Stimulated activated CD8-positive, alpha-beta memory T cell treated with anti-CD3 and anti-CD28 coated beads, Interleukin-4, amount 100 ng/mL, for 1 hour (primary cell): ENCODE results near the gene ARAP3.
A peak's percentile ranks its signal among the peaks of the same experiment; 100 is the strongest.

Experiments
- DNase-seq, 2 donors: peaks; one replicate each; pipeline ENCODE4 v3.0.0-alpha.2; 2020; ENCODE audit warnings: low read depth in 2 of 2, low spot score in 1 of 2

Gene ARAP3

DNA sequence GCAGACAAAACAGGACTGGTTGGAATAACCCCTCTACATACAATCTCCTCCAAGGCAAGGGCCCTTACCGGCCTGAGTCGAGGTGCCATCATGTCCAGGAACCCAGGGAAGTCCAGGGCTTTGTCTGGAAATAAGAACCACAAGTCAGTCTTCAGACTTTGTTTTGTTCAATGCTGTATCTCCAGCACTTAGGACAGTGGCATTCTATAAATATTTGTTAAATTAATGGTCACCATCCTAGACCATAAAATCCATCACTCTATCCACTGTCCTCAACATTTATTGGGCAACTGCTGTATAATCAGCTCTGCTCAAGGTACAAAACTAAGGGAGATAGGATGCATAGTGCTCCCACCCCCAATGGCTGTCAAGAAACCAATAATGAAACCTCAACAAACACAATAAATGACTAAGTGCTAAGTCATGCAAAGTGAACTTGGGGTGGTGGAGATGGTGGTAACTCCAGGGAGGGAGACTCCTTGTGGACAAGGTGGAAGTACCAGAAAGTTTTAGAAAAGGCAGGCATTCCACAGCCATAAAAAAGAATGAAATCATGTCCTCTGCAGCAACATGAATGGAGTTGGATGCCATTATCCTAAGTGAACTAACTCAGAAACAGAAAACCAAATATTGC, 40.3 kb downstream of the ARAP3 start:
- DNase-seq = no peak

DNA sequence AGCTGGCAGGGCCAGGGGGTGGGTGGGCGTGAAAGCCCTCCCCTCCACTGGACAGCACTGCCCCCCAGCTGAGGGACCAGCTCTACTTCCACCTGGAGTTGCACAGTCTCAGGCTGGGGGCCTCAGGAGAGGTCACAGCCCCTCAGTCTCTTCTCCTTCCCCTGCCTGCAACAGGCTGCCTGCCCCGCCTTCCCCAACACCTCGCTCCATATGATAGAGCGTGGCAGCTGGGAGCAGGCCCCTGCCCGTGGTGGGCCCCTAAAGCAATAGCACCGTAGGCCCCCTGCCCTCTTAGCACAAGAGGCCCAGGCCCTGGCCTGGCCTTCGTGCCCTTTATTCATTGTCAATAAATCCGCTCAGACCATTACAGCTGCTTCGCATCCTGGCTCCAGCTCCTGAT, 41.3 kb downstream of the ARAP3 start:
- DNase-seq = no peak

DNA sequence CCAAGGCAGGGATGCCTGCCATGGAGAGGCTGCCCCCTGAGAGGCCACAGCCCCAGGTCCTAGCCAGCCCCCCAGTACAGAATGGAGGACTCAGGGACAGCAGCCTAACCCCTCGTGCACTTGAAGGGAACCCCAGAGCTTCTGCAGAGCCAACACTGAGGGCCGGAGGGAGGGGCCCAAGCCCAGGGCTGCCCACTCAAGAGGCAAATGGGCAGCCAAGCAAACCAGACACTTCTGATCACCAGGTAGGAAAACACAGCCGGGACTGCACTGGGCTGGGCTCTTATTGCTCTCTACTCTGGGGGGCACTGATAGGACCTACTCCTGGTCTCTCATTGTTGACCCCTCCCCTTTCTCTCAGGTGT, 42.0 kb downstream of the ARAP3 start:
- no peak for DNase-seq

DNA sequence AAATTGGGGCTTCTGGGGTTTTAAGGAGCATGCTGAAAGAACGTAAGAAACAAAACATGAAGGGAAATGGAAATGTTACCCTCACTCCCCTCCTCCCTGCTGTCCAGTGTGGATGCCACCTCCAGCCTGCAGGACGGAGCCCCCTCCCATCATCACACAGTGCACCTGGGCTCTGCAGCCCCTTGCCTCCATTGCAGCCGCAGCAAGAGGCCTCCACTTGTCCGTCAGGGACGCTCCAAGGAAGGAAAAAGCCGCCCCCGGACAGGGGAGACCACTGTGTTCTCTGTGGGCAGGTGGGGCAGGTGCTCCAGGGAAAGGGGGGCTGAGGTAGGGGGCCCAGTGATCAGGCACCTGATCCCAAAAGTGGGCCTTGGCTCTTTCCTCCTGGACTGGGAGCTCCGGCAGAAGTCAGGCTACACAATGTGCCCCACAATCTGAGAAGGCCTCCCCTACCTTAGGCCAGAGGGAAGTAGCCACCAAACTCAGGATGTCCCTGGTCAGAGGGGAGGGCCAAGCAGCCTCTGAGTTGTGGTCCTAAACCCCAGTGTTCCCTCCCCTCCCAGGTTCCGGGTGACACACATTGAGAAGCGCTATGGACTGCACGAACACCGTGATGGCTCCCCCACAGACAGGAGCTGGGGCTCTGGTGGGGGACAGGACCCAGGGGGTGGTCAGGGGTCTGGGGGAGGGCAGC, 42.5 kb downstream of the ARAP3 start:
- DNase-seq = no peak

DNA sequence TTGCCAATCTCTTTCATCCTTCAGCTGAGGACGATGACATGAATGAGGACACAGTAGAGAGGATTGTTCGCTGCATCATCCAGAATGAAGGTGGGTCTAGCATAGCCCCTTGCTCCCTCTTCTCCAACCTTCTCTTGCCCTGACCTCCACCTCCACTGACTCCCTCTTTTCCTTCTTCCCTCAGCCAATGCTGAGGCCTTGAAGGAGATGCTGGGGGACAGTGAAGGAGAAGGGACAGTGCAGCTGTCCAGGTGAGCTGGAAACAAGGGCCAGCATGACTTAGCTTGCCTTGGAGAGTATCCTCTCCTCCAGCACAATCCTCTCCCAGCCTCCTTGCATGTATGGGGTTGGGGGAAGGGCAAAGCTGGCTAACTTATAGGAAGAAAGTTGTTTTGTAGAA, 43.3 kb downstream of the ARAP3 start:
- DNase-seq = no peak

DNA sequence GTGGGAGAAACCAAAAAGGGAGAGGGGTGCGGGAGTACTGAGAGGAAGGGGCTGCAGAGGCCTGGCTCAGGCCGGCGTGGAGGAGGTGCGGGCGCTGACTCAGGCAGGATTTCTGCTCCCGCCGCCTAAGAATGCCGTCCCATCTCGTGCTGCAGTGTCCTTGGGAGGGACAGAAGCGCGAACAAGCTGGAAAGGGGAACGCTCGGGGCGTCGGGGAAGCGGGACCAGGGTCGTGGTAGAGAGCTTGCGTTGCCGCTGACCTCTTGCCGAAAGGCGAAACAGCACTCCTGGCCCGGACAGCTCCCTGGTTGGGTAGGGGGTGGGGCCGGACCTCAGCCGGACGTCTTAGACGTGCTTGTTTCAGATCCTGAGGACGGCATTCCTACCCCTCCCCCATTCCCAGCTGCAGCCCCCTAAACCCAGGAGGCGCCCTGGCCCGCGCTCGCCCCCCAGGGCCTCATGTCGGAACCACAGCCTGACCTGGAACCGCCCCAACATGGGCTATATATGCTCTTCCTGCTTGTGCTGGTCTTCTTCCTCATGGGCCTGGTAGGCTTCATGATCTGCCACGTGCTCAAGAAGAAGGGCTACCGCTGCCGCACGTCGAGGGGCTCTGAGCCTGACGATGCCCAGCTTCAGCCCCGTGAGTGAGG, 44.1 kb downstream of the ARAP3 start:
- DNase-seq = peak in 1 of 2 donors; percentile 21

DNA sequence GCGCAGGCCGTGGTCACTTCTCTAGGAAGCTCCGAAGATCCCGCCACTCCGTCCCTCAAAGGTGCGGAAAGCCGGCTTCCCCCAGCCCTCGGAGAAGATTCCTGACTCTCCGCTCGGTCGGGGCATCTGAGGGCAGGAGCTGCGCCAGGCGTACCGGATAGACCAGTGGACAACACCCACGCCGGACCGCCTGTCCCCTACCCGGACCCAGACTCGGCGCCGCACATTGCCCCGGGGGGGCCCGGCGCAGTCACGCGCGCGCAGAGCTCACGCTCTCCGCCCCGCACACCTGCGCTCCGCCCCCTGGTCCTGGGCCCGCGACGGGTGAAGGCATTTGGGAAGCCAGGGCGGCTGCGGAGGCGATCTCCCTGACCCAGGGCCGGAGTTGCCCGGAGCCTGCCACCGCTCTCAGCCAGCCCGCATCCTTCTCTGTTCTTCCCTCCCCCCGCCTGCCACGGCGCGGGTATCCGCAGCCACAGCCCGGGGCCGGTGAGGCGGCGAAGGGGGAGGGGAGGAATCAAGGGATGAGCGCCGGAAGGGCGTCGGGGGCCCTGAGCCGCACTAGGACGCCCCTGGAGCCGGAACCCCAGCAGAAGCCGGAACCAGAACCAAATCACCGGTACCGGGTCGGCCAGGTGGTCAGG, 44.8 kb downstream of the ARAP3 start:
- DNase-seq = peak in 1 of 2 donors; percentile 14

DNA sequence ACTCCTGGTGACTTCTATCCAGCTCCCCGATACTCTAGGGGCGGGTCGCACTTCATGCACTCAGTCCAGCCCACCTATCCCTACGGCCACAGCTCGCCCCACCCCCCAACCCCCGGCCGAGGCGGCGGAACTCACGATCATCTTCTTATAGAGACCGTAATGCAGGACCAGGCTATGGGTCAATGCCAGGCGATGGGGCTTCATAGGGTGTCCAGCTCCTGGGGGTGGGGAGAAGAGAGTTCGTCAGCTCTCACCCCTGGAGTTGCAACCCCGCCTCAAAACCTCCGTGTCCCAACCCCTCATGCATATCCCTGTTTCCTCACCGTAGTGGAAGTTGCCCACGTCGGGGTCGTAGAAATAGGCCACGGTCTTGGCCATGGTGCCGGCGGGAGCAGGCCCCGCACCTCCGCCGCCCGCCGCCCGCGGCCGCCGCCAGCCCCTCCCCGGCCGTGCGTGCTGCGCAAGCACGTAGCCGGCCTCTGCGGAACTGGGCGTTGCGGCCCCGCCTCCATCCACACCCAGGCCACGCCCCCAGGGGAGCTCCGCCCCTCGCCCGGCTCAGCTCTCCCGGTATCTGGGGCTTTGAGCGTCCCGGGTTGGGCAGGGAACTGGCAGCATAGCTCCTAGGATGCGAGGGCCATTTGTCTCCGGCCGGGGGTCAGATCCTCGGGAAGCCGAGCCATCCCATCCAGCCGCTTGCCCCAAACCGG, 45.5 kb downstream of the ARAP3 start, which contains the start of the genes HDAC3 and RELL2:
HDAC3 (minus strand) TSS at position 437 of the 710 bp plus-strand sequence; CDS start at position 378, 59 bp downstream.
RELL2 (plus strand) TSS at position 585 of the 710 bp plus-strand sequence. CDS start 1,229 bp downstream, outside the sequence.
- DNase-seq = peak; percentile 90 to 92

DNA sequence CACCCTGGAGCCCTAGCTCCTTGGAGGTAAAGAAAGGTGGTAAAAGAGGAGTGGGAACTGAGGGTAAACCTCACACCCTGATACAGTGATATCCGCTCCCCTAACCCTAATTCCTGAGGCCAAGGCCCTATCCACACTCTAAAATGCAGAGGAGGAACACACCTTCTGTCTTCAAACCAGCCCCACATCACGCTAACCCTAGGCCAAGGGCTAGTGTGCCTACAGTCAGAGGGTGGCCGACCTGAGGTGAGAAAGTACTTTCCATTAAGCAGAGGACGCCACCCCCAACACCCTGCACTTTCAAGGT, 46.0 kb downstream of the ARAP3 start:
- DNase-seq = no peak

DNA sequence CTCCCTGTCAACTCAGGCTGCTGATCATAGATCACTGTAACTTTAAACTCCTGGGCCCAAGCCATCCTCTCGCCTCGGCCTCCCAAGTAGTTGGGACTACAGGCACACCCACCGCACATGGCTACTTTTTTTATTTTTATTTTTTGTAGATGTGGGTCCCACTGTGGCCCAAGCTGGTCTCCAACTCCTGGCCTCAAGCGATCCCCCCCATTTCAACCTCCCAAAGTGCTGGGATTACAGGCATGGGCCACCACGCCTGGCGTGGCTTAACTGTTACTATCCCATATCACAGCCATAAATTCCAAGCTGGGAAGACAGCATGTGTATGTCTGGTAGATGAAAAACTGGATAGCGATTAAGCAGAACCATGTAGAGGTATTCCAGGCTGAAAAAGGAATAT, 46.4 kb downstream of the ARAP3 start:
- DNase-seq = no peak

DNA sequence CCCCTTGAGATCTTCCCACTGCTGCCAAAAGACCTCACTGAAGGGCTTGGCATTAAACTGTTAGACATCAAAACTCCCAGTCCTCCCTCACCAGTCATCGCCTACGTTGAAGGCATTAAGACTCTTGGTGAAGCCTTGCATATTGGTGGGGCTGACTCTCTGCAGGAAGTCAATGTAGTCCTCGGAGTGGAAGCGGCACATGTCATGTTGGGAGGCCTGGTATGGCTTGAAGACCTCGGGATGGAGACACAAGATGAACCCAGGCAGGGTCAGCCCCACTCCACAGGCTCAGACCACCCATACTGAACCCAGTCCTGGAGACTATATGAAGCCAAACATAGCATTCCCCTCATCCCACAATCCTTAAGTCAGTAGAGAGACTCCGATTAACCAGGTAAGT, 47.3 kb downstream of the ARAP3 start:
- DNase-seq = no peak

DNA sequence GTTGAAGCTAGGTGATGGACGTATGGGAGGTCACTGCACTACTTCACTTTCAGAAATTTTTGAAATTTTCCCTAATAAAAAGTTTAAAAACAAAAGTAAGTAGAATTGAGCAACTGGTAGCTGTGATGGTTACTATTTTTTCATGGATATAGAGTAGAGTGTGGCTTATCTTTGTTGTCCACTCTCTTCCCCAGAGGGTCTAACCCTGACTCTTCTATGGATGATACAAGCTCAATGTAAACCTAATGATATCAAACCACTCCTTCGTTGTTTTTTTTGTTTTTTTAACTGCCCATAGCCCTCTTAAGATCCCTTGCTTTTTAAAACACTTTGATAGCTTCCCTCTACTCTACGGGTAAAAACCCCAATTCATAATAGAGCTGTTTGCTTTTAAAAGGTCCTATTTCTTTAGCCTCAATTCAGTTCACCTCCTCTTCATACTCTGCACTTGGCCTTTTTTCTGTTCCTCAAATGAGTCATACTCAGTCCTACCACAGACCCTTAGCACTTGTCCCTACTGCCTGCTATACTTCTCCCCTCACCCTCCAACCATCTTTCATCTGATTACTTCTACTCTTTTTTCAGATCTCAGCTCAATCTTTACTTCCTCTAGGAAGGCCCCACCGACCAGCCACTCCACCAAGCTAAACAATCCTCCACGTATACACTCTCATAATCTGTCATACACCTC, 48.0 kb downstream of the ARAP3 start:
- no peak for DNase-seq

DNA sequence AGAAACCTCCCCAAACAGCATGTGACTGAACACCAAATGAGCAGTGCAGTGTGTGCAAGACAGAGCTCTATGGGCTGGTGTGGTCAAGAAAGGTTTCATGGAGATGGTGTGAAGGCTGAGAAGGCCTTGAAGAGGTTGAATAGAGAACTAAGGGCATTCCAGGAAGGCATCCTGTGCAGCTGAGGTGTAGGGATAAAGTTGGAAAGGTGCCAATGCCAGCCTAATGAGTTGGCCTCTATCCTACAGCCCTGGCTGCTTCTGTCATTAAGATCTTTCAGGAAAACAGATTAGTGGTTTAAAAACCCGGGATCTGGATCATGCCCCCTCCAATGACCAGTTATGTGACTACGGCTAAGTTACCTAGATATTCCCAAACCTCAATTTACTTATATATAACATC, 49.4 kb downstream of the ARAP3 start:
- DNase-seq = no peak

DNA sequence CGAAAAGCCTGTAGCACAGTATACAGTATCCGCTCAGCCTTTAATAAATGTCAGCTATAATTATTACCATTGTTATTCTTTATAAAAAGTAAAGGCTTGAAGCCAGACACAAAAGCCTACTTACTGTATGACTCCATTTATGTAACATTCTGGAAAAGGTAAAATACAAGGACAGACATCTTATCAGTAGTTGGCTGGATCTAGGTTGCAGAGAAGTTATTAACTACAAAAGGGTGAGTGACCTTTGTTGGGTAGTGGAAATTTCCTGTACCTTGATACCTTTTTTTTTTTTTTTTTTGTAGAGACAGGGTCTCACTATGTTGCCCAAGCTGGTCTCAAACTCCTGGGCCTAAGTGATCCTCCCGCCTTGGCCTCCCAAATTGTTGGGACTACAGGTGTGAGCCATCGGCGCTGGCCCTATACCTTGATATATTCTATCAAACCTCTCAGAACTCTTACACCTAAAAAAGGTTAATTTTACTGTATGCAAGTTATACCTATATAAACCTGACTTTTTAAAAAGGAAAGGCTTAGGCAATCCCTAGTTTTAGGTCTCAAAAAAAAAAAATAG, 51.4 kb downstream of the ARAP3 start:
- no peak for DNase-seq

DNA sequence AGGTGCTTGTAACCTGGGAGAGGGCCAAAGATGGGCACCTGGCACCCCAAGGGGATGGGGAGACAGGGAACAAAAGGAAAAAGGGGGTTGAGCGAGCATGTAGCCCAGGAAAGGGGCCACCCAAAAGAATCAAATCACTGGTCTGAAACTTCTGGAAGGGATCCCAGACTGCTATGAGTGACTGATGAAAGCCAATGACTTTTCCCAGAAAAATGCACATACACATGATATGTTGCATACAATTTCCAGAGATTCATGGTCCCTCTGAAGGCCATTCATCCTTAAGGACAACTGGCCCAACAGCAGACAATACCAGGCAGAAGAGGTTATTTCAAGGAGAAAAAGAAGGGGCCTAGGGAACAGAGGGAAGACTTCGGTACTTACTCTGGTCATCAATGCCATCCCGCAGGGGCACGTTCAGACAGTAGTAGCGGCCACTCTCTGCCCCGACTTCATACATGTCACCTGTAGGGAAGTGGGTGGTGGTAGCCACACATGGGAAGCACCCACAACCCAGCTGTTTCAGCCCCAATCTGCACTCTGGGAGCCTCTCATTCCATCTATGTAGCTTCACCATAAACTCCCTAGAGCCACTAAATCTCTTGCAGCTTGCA, 53.7 kb downstream of the ARAP3 start:
- DNase-seq = no peak

DNA sequence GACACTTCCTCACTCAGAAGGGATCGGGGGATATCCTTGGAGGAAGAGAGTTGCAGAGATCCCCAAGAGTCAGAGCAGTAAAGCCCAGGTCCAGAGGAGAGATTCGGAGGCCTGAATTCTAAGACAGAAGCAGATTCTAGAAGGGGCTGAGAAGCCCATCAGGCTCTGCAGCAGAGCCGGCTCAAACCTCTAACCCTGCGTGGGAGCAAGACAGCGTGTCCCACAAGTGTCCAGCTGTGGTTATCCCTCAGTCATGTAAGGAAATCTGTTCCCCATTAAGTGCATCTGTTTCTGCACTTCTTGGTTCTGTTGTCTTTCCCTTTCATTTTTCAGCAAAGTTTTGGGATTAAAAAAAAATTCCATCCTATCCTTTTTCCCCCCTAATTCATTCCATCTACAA, 58.4 kb downstream of the ARAP3 start:
- DNase-seq = no peak

DNA sequence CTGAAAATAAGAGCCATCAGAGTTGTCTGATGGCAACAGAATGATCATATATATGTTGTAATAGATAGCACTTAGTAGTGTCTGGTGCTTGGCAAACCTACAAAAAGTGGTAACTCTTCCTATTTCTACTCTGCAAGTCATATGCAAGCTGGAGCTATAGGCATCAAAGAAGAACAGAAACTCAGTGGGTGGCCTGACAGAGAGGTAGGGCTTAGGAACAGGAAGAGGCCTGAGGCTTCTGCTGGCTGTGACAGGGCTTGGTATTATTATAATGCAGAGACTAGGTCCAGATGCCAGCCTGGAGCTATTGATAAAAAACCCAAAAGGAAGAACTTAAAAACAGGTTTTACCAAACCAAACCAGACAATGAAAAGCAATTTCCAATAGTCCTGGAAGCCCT, 58.8 kb downstream of the ARAP3 start:
- no peak for DNase-seq

DNA sequence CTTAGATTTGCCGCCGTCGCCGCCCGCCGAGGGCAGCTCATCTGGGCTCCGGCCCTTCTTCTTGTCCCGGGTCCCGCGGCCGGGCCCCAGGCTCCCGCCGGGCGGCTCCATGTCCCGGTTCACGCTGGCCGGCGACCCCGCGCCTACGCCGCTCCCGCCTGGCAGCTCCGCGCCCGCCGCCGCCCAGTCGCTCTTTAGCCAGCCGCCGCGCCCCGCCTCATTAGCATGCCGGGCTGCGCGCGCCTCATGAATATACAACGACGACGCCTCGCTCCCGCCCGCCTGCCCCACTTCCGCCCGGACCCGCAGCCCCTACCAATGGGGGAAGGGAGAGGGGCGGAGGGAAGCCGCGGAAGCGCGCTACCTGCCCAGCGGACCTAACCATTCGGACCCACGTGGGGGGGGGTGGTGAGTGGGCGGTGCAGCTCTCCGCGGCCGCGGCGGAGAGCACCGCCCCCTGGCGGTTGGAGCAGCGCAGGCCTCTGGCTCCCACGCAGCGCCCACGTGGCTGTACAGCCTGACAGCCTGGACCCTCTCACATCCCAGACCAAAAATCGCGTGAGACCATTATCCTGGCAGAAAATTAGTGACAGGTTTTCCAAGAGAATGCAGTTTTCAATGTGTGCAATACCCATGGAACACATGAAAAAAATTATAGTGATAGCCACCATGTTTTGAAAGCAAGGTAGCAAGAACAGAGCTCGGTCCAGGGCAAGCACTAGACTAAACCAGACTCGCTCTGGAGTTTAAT, 63.1 kb downstream of the ARAP3 start, which contains the start of gene DIAPH1:
DIAPH1 (minus strand) TSS at position 197 of the 751 bp plus-strand sequence; CDS start at position 111, 86 bp downstream.
- DNase-seq = peak; percentile 96 to 97
